Right lobe of liver (tissue), 6 donors: ENCODE measurements around the gene PFDN5. TPM values are rescaled to one million over a fixed set of nuclear protein-coding genes. Genes with fewer than 3 reads are reported as not detected.

Experiments used
- ATAC-seq, 4 donors: fragments of 200-7000 bp; cut with Tn5 transposase; one replicate each; pipeline ENCODE4 v1.9.1; 2020; ENCODE audit warnings: mild to moderate bottlenecking in 4 of 4, moderate library complexity in 4 of 4
- DNase-seq, 3 donors: peaks; one replicate each; pipeline ENCODE4 v3.0.0-alpha.2; 2020
- H3K27ac ChIP-seq, 3 donors: fragments of 200-600 bp; one replicate each; pipeline ENCODE4 v1.8.0; 2022
- H3K27me3 ChIP-seq, 2 donors: fragments of 200-600 bp; one replicate each; pipeline ENCODE4 v1.8.0; 2022
- H3K36me3 ChIP-seq, 4 donors: fragments of 200-600 bp; sonication (generic) in 1 of 4; one replicate each; pipeline versions ENCODE4 v1.5.1 to v1.8.0; 2017 to 2022; ENCODE audit warnings: control low read depth in 1 of 4
- H3K4me1 ChIP-seq, 4 donors: fragments of 200-600 bp; sonication (generic) in 1 of 4; one replicate each; pipeline versions ENCODE4 v1.5.1 to v1.8.0; 2017 to 2022; ENCODE audit warnings: control low read depth in 1 of 4
- H3K4me3 ChIP-seq, 3 donors: fragments of 200-600 bp; one replicate each; pipeline ENCODE4 v1.8.0; 2022
- H3K9me3 ChIP-seq, 4 donors: fragments of 200-600 bp; sonication (generic) in 1 of 4; one replicate each; pipeline versions ENCODE4 v1.5.1 to v1.8.0; 2017 to 2022; ENCODE audit warnings: control low read depth in 1 of 4
- POLR2A ChIP-seq: fragments of 450-650 bp; IDR thresholded peaks from one replicate; pipeline ENCODE4 v1.6.1; 2017; ENCODE audit warnings: antibody characterized with exemption, mild to moderate bottlenecking
- WGBS: methylation state at CpG from one replicate; pipeline ENCODE4 v1.1.6; 2018; ENCODE audit warnings: low coverage, low lambda C conversion rate; ENCODE audit not compliant: insufficient coverage; ENCODE audit errors: missing lambda C conversion rate; 5-methylcytosine and 5-hydroxymethylcytosine counted together
- intact Hi-C, 2 donors: fragments of 100-400 bp; cut with DNase I; formaldehyde crosslinking; loops; one replicate each; pipeline versions ENCODE4 v1.11.2 to v1.14.1; 2022
- total RNA-seq, 6 experiments: library from RNA; depleted of rRNA in 2 of 6; stranded (reverse); fragments of >200 nt in 2 of 6; fragmentation: NEBNext Ultra II Directional in 3 of 6; extraction: Animal tissue kit (Norgen Biotek cat#: 25700) in 3 of 6; gene quantifications; one replicate each; pipeline versions ENCODE4 v1.1.0 to v1.2.4, GENCODE V29; 2016 to 2023
- TF ChIP-seq, protein P1 (sequence below), 4 donors: fragments of 200-600 bp in 3 of 4; fragments of 450-650 bp in 1 of 4; IDR thresholded peaks; one replicate each; pipeline versions ENCODE4 v1.5.1 to v1.8.0; 2016 to 2022; ENCODE audit warnings: antibody characterized with exemption in 4 of 4, mild to moderate bottlenecking in 2 of 4
- donor health status: DM: no; HTN: yes; CAD: no.
- donor health status: DM: no; HTN: no; CAD: no.
- donor health status: DM: no; HTN: no; CAD: no.
- donor health status: DM: no; HTN: yes; CAD: no.
- donor health status: DM: no; HTN: yes; CAD: no.

PFDN5 gene
- total RNA-seq, 6 experiments from 2014 or later, result 122 to 170 (median 146) TPM

DNA sequence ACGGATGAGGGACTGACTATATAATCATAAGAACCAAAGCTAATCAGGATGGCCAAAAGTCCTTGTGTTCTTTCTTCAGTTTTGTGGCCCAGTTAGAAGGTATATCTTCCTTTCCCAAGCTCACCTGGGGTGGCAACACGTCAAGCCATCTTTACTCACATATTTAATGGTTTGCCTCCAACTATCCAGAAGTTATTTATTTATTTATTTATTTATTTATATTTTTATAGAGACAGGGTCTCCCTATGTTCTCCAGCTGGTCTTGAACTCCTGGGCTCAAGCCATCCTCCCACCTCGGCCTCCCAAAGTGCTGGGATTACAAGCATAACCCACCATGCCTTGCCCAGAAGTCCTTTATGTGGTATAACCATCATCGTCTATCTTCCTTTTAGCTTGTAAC lies 52.6 kb downstream of the PFDN5 start:
- no peak for DNase-seq
- Histone ChIP-seq H3K27me3 (no peaks in the 10 kb centered on the region), H3K27ac (no peak overlapping the region), H3K9me3 (no peaks in the 10 kb centered on the region), H3K4me3 (no peak overlapping the region), H3K4me1 (peaks cover 0 to 5% (median 0%) of the 10 kb centered on the region in 4 donors), H3K36me3 (no peaks in the 10 kb centered on the region)
- 67% methylated on average over 4 of the region's 4 CpGs for WGBS
- ATAC-seq, result no peak
- TF ChIP-seq, protein P1, sequence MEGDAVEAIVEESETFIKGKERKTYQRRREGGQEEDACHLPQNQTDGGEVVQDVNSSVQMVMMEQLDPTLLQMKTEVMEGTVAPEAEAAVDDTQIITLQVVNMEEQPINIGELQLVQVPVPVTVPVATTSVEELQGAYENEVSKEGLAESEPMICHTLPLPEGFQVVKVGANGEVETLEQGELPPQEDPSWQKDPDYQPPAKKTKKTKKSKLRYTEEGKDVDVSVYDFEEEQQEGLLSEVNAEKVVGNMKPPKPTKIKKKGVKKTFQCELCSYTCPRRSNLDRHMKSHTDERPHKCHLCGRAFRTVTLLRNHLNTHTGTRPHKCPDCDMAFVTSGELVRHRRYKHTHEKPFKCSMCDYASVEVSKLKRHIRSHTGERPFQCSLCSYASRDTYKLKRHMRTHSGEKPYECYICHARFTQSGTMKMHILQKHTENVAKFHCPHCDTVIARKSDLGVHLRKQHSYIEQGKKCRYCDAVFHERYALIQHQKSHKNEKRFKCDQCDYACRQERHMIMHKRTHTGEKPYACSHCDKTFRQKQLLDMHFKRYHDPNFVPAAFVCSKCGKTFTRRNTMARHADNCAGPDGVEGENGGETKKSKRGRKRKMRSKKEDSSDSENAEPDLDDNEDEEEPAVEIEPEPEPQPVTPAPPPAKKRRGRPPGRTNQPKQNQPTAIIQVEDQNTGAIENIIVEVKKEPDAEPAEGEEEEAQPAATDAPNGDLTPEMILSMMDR (IDR thresholded peaks at IDR 0.05), result no peak
- no peak for TF ChIP-seq POLR2A
- intact Hi-C loops, result loop anchor here in 1 of 2 donors (5.0 kb wide), 1 partner anchor 79 kb away; no protein-coding TSS in a partner anchor

Other genes starting within 250 kb of the PFDN5 start
- 100 to 1,000 TPM in 3 of 6 experiments, 10 to 100 TPM in 3; 50.5 to 139 (median 86.9) TPM for gene TNS2, start 245.5 kb upstream of the PFDN5 start, total RNA-seq
- gene SPRYD3, start 216.2 kb upstream of the PFDN5 start, total RNA-seq, result 10 to 100 TPM; 12.3 to 18.2 (median 14.4) TPM
- 10 to 100 TPM in 2 of 6 experiments, 1 to 10 TPM in 4; 1.7 to 25.4 (median 4.9) TPM for gene IGFBP6, start 197.9 kb upstream of the PFDN5 start, total RNA-seq
- 1 to 10 TPM in 3 of 6 experiments, under 1 TPM in 3; 0.62 to 3.4 (median 0.99) TPM for gene SOAT2, start 192.1 kb upstream of the PFDN5 start, total RNA-seq
- gene ZNF740, start 114.8 kb upstream of the PFDN5 start, total RNA-seq, result 10 to 100 TPM in 5 of 6 experiments, 1 to 10 TPM in 1; 5.5 to 24.4 (median 19.2) TPM
- gene CSAD, start 114.6 kb upstream of the PFDN5 start, total RNA-seq, result 10 to 100 TPM; 20.6 to 54.2 (median 37.1) TPM
- 1 to 10 TPM; 2.9 to 8.0 (median 3.9) TPM for gene ITGB7, start 88.3 kb upstream of the PFDN5 start, total RNA-seq
- gene RARG, start 63.3 kb upstream of the PFDN5 start, total RNA-seq, result 1 to 10 TPM; 1.9 to 2.4 (median 2.1) TPM
- gene ESPL1, start 27.2 kb upstream of the PFDN5 start, total RNA-seq, result 10 to 100 TPM in 2 of 6 experiments, 1 to 10 TPM in 3, under 1 TPM in 1; 0.04 to 15.0 (median 4.5) TPM
- 10 to 100 TPM; 17.6 to 27.1 (median 20.8) TPM for gene MYG1, start 4.2 kb downstream of the PFDN5 start, total RNA-seq
- 10 to 100 TPM; 22.0 to 29.1 (median 26.7) TPM for gene AAAS, start 26.1 kb downstream of the PFDN5 start, total RNA-seq
- gene SP7, start 40.8 kb downstream of the PFDN5 start, total RNA-seq, result not detected
- gene SP1, start 84.6 kb downstream of the PFDN5 start, total RNA-seq, result 10 to 100 TPM; 20.3 to 29.2 (median 23.9) TPM
- under 1 TPM; 0.09 to 0.74 (median 0.48) TPM for gene AMHR2, start 128.3 kb downstream of the PFDN5 start, total RNA-seq
- 10 to 100 TPM; 35.9 to 91.2 (median 61.0) TPM for gene PRR13, start 146.2 kb downstream of the PFDN5 start, total RNA-seq
- 100 to 1,000 TPM; 254 to 463 (median 347) TPM for gene PCBP2, start 156.6 kb downstream of the PFDN5 start, total RNA-seq
- gene MAP3K12, start 203.9 kb downstream of the PFDN5 start, total RNA-seq, result 1 to 10 TPM in 4 of 6 experiments, under 1 TPM in 2; 0.68 to 2.9 (median 1.5) TPM
- gene TARBP2, start 205.7 kb downstream of the PFDN5 start, total RNA-seq, result 10 to 100 TPM; 15.1 to 20.8 (median 17.8) TPM
- not detected for gene NPFF, start 211.9 kb downstream of the PFDN5 start, total RNA-seq